ENCODE measurements around the gene DNAH8.

DNA sequence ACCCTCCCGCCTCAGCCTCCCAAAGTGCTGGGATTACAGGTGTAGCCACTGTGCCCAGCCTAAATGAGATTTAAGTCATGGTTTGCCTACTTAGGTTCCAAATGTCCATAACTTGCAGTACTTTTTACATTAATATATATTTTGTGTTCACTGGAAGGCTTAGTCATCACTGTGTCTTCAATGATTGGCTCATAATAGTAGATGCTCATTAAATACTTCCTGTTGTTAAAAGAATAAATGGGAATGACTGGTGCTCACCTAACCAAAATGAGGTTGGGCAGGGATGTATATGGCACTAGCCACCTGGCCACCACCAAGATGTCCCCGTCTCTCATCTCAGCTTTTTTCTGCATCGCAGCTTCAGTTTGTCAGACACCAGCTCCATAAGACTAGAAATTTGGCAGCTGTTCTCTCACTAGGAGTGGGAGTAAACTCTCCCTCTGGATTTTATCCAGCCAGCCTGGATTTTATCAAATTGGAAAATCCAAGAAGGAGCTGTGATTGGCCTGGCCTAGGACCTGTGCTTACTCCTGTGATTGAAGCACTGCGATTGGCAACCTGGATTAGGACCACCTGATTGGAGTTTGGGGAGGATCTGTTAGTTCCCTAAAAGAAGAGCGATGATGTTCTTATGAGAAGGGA, 11.0 kb upstream of the DNAH8 start:
- TF ChIP-seq, protein P1, sequence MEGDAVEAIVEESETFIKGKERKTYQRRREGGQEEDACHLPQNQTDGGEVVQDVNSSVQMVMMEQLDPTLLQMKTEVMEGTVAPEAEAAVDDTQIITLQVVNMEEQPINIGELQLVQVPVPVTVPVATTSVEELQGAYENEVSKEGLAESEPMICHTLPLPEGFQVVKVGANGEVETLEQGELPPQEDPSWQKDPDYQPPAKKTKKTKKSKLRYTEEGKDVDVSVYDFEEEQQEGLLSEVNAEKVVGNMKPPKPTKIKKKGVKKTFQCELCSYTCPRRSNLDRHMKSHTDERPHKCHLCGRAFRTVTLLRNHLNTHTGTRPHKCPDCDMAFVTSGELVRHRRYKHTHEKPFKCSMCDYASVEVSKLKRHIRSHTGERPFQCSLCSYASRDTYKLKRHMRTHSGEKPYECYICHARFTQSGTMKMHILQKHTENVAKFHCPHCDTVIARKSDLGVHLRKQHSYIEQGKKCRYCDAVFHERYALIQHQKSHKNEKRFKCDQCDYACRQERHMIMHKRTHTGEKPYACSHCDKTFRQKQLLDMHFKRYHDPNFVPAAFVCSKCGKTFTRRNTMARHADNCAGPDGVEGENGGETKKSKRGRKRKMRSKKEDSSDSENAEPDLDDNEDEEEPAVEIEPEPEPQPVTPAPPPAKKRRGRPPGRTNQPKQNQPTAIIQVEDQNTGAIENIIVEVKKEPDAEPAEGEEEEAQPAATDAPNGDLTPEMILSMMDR (IDR thresholded peaks at IDR 0.05; ENCODE audit: insufficient read depth, low read depth, low read length) = no peak
- TF ChIP-seq EZH2 (IDR thresholded peaks at IDR 0.05; ENCODE audit: insufficient read depth, low read length) = no peak
